GM10847 (cell line): ENCODE results near the gene C8B.

Experiments
- POLR2A ChIP-seq: IDR thresholded peaks from 2 replicates; pipeline ENCODE4 v1.6.1; 2011; ENCODE audit not compliant: insufficient read length; ENCODE audit errors: extremely low read depth

C8B gene

DNA sequence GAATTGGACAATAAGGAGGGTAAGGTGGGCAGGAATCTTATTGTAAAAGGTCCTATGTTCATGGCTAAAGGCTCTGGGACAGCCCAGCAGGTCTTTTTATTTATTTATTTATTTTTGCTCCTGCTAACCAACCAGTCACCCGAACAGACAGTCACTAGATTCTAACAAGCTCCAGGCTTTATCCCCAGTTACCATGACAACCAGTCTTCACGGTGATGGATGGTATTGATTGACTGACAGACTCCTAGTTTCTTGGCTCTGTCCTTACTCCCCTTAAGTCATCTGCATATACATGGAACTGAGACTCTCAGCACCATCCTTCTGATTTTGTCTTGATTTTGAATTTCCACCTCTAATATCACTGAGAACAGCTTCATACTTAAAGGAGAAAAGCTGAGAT, 66.9 kb downstream of the C8B start:
- TF ChIP-seq POLR2A = no peak

DNA sequence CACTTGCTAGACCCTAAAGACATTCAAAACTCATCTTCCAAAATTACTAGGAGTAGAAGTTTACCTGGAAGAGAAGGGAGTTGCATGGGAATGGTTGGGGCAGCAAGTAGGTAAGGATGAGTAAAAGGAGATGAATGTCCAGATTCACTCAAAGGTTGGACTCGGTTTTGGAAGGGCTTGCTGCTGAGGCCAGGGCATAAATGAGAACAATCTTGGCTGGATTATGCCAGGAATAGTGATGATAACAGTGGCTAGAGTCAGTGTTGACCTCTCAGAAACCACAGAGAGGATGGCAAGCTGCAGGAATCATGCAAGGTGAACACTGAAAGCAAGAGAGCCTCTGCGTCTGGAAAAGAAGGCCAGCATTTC, 67.8 kb downstream of the C8B start:
- no peak for TF ChIP-seq POLR2A

GRCh38 chr1:56897150-56898004, 68.4 kb downstream of the C8B start:
- no peak for TF ChIP-seq POLR2A

DNA sequence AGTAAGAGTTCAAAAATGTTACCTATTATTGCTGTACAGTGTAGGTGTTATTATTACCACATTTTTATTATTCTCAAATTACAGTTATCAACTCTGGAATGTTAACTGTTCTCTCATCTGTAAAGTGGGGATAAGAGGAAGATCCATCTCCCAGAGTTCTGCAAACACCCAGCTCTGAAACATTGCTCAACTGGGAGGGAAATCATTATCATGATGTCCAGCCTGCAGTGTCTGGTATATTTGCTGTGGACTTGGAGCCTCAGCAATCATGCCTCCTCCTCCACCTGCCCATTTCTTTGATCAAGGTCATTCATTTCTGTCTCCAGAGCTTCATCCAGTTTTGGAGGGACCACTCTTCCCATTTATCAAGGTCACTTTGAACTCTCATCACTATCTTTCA, 71.8 kb downstream of the C8B start:
- no peak for TF ChIP-seq POLR2A

GRCh38 chr1:56890229-56890628, 75.6 kb downstream of the C8B start:
- TF ChIP-seq POLR2A = no peak

- TF ChIP-seq POLR2A = no peak
Measured at GRCh38 chr1:56881417-56881816, 84.4 kb downstream of the C8B start.

DNA sequence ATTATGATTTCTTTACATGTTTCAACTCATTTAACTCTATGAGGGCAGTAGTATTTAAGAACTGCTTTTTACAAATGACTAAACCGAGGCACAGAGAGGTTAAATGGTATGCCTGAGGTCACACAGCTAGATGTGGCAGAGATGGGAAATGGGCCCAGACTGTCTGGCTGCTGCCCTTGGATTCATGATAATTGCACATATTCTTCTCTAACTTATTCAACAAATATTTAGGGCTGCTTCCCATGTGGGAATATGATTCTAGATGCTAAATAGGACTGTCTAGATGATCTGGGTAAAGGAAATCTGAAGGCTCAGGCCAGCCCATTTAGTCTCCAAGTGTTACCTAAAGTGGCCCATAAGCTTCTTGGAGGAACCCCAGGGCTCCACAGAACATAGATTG, 85.0 kb downstream of the C8B start:
- no peak for TF ChIP-seq POLR2A
